Common myeloid progenitor, CD34-positive (primary cell): ENCODE results near the gene CORO1A. TPM values are rescaled to one million over a fixed set of nuclear protein-coding genes. Genes with fewer than 3 reads are reported as not detected.
A peak's percentile ranks its signal among the peaks of the same experiment; 100 is the strongest.

Experiments used
- CTCF ChIA-PET: fragments of 350-600 bp; sonication (Branson Sonifier 250); formaldehyde crosslinking; loops from one replicate; lab custom pipeline; 2021; ENCODE audit warnings: antibody characterized with exemption; lab: Charles Lee
- POLR2A ChIA-PET: fragments of 350-600 bp; sonication (Branson Sonifier 250); formaldehyde crosslinking; loops from one replicate; lab custom pipeline; 2021; ENCODE audit warnings: antibody characterized with exemption; lab: Charles Lee
- DNase-seq, 3 donors: peaks; one replicate each; pipeline versions ENCODE4 v3.0.0 to v3.0.0-alpha.2; 2013
- H3K27ac ChIP-seq, 2 experiments: 1 replicate in 1 of 2; 2 replicates in 1 of 2; pipeline ENCODE4 v1.7.0; 2013; ENCODE audit warnings: inconsistent platforms in 2 of 2, low read length in 2 of 2, mild to moderate bottlenecking in 2 of 2, low read depth in 1 of 2, moderate library complexity in 1 of 2; ENCODE audit not compliant: severe bottlenecking in 2 of 2, insufficient read depth in 1 of 2, poor library complexity in 1 of 2
- H3K27me3 ChIP-seq, 5 experiments: replicated peaks in 2 of 5; 1 replicate in 3 of 5; 2 replicates in 2 of 5; pipeline versions ENCODE4 v1.6.1 to v1.7.0; 2013; ENCODE audit warnings: low read length in 4 of 5, mild to moderate bottlenecking in 2 of 5, moderate library complexity in 2 of 5, inconsistent platforms in 1 of 5; ENCODE audit not compliant: insufficient read depth in 5 of 5, control insufficient read depth in 4 of 5
- H3K36me3 ChIP-seq, 4 experiments: 1 replicate in 2 of 4; 2 replicates in 2 of 4; pipeline versions ENCODE4 v1.6.1 to v1.7.0; 2013; ENCODE audit warnings: low read length in 3 of 4, control low read depth in 1 of 4, mild to moderate bottlenecking in 1 of 4; ENCODE audit not compliant: control insufficient read depth in 4 of 4, insufficient read depth in 4 of 4
- H3K4me1 ChIP-seq, 4 experiments: 1 replicate in 3 of 4; 2 replicates in 1 of 4; pipeline versions ENCODE4 v1.6.1 to v1.7.1; 2013; ENCODE audit warnings: low read length in 3 of 4, mild to moderate bottlenecking in 3 of 4, control low read depth in 1 of 4, inconsistent platforms in 1 of 4, moderate library complexity in 1 of 4; ENCODE audit not compliant: control insufficient read depth in 4 of 4, insufficient read depth in 4 of 4; ENCODE audit errors: control extremely low read depth in 1 of 4
- H3K4me3 ChIP-seq, 7 experiments: 1 replicate in 4 of 7; 2 replicates in 3 of 7; pipeline versions ENCODE4 v1.5.1 to v1.7.0; 2013; ENCODE audit warnings: mild to moderate bottlenecking in 7 of 7, low read length in 6 of 7, moderate library complexity in 6 of 7, inconsistent platforms in 2 of 7, low read depth in 2 of 7, control low read depth in 1 of 7; ENCODE audit not compliant: insufficient read depth in 4 of 7, control insufficient read depth in 1 of 7; ENCODE audit errors: extremely low read depth in 1 of 7
- H3K9me3 ChIP-seq, 5 experiments: 1 replicate in 4 of 5; 2 replicates in 1 of 5; pipeline versions ENCODE4 v1.6.1 to v1.7.1; 2013; ENCODE audit warnings: low read length in 4 of 5, mild to moderate bottlenecking in 2 of 5, inconsistent platforms in 1 of 5, low read depth in 1 of 5, moderate library complexity in 1 of 5; ENCODE audit not compliant: control insufficient read depth in 4 of 5, insufficient read depth in 2 of 5; ENCODE audit errors: control extremely low read depth in 1 of 5
- WGBS: methylation state at CpG from one replicate; pipeline ENCODE4 v1.1.5; 2013; ENCODE audit not compliant: insufficient coverage; 5-methylcytosine and 5-hydroxymethylcytosine counted together
- polyA plus RNA-seq: library from polyadenylated mRNA; unstranded; fragments of 120-200 nt; gene quantifications from one replicate; pipeline ENCODE4 v1.2.1, GENCODE V29; 2013

Gene CORO1A
- polyA plus RNA-seq = 158 TPM

DNA sequence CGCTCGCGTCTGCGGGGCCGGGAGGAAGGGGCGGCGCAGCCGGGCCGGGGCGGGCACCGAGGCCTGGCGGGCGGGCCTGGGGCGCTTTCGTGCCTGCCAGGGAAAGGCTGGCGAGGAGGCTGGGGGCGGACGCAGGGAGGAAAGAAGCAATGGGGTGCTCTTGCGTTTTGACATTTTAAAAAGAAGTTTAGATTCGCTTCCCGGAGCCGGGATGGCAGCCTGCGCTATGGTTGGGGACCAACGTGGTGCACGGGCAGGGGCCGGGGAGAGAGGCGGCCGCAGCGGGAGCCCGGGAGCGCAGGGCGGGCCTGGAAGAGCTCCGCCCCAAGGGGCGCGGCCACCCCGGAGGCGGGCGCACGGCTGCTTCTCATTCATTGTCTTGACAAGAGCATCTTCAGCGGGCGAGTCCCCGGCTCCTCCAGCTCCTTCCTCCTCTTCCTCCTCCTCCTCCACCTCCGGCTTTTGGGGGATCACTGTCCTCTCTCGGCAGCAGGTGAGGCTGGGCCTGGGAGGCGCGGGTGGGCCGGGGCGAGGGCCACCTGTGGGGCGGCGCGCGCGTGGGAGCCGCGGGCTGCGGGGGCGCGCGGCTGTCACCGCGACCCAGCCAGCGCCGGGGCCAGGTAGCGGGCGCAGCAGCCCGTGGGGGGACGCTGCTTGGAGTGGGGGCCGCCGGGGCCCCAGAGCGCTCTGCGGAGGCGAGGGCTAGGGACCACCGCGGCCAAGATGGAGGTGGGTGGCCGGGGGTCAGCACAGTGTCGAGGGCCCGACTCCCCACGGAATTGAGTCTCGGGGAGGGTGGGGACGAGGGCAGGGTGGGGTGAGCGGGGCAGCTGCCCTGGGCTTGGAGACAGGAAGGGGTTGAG, at the start of gene CORO1A:
Gene CORO1A, plus strand, starts transcription at position 370 of the 863 bp plus-strand sequence. CDS start 1,608 bp downstream, outside the sequence.
- DNase-seq = peak; percentile 72 to 79 (median 72)
- CTCF ChIA-PET = interaction anchor here (0.6 to 1.6 kb wide), 2 partner anchors 91 to 231 kb away, joined by 3 to 9 read pairs; partner anchors contain the start of gene TBX6
- no peaks in the 10 kb centered on the region for H3K27me3 ChIP-seq

DNA sequence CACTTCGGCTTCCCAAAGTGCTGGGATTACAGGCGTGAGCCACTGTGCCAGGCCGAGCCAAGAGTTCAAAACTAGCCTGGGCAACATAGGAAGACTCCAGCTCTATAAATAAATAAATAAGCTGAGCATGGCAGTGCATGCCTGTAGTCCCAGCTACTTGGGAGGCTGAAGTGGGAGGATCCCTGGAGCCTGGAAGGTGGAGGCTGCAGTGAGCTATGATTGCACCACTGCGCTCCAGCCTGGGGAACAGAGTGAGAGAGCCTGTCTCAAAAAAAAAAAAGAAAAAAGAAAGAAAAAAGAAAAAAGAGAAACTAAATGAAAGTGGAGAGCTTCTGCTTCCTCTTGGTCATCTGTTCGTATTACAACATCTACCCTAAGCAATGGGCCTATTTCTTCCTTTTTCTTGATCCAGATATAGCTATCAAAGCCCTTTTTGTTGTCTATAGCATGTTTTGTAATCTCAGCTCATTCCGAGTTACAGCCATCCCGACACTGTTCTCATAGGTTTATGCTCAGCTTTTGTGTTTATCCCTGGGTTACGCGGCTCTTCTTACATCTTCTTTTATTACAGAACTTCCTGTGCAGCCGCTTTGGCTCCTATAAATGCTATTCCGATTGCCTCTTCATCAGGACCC, 46.3 kb upstream of the CORO1A start:
- no peaks in the 10 kb centered on the region for H3K9me3 ChIP-seq
- H3K27me3 ChIP-seq = no peaks in the 10 kb centered on the region
- DNase-seq = no peak
- H3K4me1 ChIP-seq = peaks cover 0 to 24% (median 5%) of the 10 kb centered on the region in 4 experiments
- ChIA-PET POLR2A (interaction anchor here (0.6 kb wide), 1 partner anchor 210 kb away, joined by 3 read pairs; no protein-coding TSS in a partner anchor), CTCF (interaction anchor here (1.3 to 1.5 kb wide), 2 partner anchors 23 to 35 kb away, joined by 3 to 4 read pairs; no protein-coding TSS in a partner anchor)
- 100% methylated on average over 4 of the region's 11 CpGs for WGBS
- H3K27ac ChIP-seq = no peak overlapping the region
- H3K4me3 ChIP-seq = no peak overlapping the region
- H3K36me3 ChIP-seq = no peaks in the 10 kb centered on the region

More for the DNA sequence above, at the start of gene CORO1A:
- Histone ChIP-seq H3K4me3 (peak within 1 kb of the TSS; percentile 67 to 87 (median 81)), H3K4me1 (peaks cover 0 to 51% (median 43%) of the 10 kb centered on the region in 4 experiments), H3K36me3 (peaks cover 0 to 39% (median 9%) of the 10 kb centered on the region in 4 experiments), H3K27ac (peak within 1 kb of the TSS; percentile 58 to 76), H3K9me3 (no peaks in the 10 kb centered on the region)
- POLR2A ChIA-PET = interaction anchor here (0.7 to 1.5 kb wide), 5 partner anchors 40 to 503 kb away, joined by 3 read pairs; partner anchors contain the start of gene ALDOA
- WGBS = under 1% methylated on average over 57 of the region's 81 CpGs

DNA sequence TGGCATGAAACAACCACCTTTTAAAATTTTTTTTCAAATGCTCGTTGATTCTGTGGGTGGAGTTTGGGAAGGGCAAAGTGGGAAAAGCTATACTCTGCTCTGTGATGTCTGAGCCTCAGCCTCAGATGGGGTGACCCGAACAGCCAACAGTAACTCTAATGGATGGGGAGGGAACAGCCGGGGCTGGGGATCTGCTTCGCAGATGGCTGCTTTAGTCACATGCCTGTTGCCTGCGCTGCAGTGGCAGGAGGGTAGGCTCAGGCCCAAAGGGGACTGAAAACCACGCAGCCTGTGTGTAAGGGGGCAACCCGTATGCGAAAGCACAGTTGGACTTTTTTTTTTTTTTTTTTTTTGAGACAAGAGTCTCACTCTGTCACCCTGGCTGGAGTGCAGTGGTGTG, 45.5 kb upstream of the CORO1A start:
- no peaks in the 10 kb centered on the region for H3K36me3 ChIP-seq
- POLR2A ChIA-PET = no interaction called here
- no peak overlapping the region for H3K4me3 ChIP-seq
- H3K27me3 ChIP-seq = no peaks in the 10 kb centered on the region
- no peaks in the 10 kb centered on the region for H3K9me3 ChIP-seq
- WGBS = 98% methylated on average over 8 of the region's 8 CpGs
- DNase-seq = no peak
- no peak overlapping the region for H3K27ac ChIP-seq
- CTCF ChIA-PET = interaction anchor here (1.3 kb wide), 1 partner anchor 34 kb away, joined by 4 read pairs; no protein-coding TSS in a partner anchor
- H3K4me1 ChIP-seq = peaks cover 0 to 21% (median 5%) of the 10 kb centered on the region in 4 experiments

DNA sequence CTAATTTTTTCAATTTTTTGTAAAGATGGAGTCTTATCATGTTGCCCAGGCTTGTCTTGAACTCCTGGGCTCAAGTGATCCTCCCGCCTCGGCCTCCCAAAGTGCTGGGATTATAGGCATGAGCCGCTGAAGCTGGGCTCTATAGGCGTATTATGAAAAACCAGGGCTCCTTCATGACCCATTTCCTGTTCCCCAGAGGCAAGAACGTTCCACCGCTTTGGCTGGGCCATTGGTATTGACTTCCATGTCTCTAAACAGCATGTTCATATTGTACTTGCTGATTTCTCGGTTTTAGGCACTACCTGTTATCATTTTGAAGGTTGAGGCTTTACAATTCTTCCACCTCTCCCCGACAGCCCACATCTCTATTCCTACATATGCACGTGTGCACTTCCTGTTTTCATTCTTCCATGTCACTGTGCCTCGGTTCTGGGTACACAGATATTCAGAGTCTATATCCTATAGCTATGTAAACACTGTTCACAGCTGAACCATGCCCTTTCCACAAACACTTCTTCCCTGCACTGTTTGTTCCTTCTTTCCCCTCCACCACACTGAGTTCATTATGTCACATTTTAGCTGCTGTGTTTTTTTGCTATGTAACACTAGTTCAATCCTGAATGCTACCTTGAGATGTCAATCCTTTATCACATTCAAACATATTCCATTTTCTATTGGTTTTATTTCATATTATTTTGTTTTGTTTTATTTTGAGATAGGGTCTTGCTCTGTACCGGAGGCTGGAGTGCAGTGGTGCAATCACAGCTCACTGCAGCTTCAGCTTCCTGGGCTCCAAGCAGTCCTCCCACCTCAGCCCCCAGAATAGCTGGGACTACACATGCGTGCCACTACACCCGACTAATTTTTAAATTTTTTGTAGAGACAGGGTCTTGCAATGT, 43.6 kb upstream of the CORO1A start:
- 68% methylated on average over 13 of the region's 13 CpGs for WGBS
- no peak overlapping the region for H3K4me3 ChIP-seq
- CTCF ChIA-PET = interaction anchor here (0.9 to 1.6 kb wide), 4 partner anchors 9 to 48 kb away, joined by 3 to 4 read pairs (median 3); no protein-coding TSS in a partner anchor
- H3K9me3 ChIP-seq = no peaks in the 10 kb centered on the region
- POLR2A ChIA-PET = interaction anchor here (1.1 kb wide), 1 partner anchor 10 kb away, joined by 3 read pairs; no protein-coding TSS in a partner anchor
- H3K27me3 ChIP-seq = no peaks in the 10 kb centered on the region
- no peak for DNase-seq
- no peaks in the 10 kb centered on the region for H3K36me3 ChIP-seq
- peaks cover 0 to 21% (median 5%) of the 10 kb centered on the region in 4 experiments for H3K4me1 ChIP-seq
- no peak overlapping the region for H3K27ac ChIP-seq

DNA sequence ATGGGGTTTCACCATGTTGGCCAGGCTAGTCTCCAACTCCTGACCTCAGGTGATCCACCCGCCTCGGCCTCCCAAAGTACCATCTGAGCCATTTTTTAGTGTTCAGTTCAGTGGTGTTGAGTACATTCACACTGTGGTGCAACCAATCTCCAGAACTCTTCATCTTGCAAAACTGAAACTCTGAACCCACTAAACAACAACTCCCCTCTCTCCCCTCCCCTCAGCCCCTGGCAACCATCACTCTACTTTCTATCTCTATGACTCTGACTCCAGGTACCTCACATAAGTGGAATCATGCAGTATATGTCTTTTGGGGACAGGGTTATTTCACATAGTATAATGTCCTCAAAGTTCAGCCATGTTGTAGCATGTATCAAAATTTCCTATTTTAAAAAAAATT, 41.7 kb upstream of the CORO1A start:
- DNase-seq = no peak
- Histone ChIP-seq H3K4me1 (peaks cover 0 to 19% (median 5%) of the 10 kb centered on the region in 4 experiments), H3K27me3 (no peaks in the 10 kb centered on the region), H3K4me3 (no peak overlapping the region), H3K9me3 (no peaks in the 10 kb centered on the region), H3K36me3 (no peaks in the 10 kb centered on the region), H3K27ac (no peak overlapping the region)
- POLR2A ChIA-PET = interaction anchor here (0.6 kb wide), 1 partner anchor 36 kb away, joined by 4 read pairs; no protein-coding TSS in a partner anchor
- WGBS = no CpG with 5 or more reads among the region's 2 CpGs
- CTCF ChIA-PET = interaction anchor here (1.3 kb wide), 2 partner anchors 37 to 49 kb away, joined by 3 read pairs; no protein-coding TSS in a partner anchor
